K562 (cell line): ENCODE measurements around the gene NDOR1. TPM values are rescaled to one million over a fixed set of nuclear protein-coding genes. Genes with fewer than 3 reads are reported as not detected.

ENCODE experiments used
- ATAC-seq: fragments of 200-7000 bp; cut with Tn5 transposase; 3 replicates; pipeline ENCODE4 v1.9.1; 2020; ENCODE audit warnings: moderate library complexity
- BruUV-seq: library from RNA; stranded (reverse); fragments of 400-500 nt; replicated peaks from 2 replicates; lab custom pipeline; 2021; lab: Mats Ljungman, UMichigan
- CTCF ChIA-PET: fragments of 300-600 bp; formaldehyde crosslinking; extraction: SDS; loops from one replicate; lab custom pipeline; 2021; ENCODE audit warnings: low intra/inter-chr PET ratio; lab: Yijun Ruan, JAX
- POLR2A ChIA-PET: fragments of 300-600, 350-650 bp; sonication (Branson Sonifier 250); formaldehyde crosslinking; extraction: SDS; loops from one replicate; lab custom pipeline; 2021; ENCODE audit warnings: antibody characterized with exemption, inconsistent platforms; lab: Yijun Ruan, JAX
- DNase-seq, 4 experiments: peaks; one replicate each; pipeline versions ENCODE4 v3.0.0 to v3.0.0-alpha.2; 2011 to 2018; ENCODE audit warnings: low spot score in 3 of 4, mixed read lengths in 3 of 4; ENCODE audit errors: extremely low read depth in 1 of 4
- FAIRE-seq: peaks from 2 replicates; lab custom pipeline; 2011; peaks lifted over from hg19 to GRCh38; lab: Jason Lieb, UNC
- H2AFZ ChIP-seq: 2 replicates; pipeline ENCODE4 v1.6.0; 2011; ENCODE audit warnings: low read depth, low read length, control low read depth, inconsistent platforms
- H3K27ac ChIP-seq: fragments of 200-600 bp; 3 replicates; pipeline ENCODE4 v1.8.0; 2011; ENCODE audit warnings: low read depth, mild to moderate bottlenecking, control low read depth, inconsistent platforms, low read length, moderate library complexity, mixed read lengths; ENCODE audit errors: extremely low read depth
- H3K27me3 ChIP-seq, 2 experiments: fragments of 300-600 bp in 1 of 2; 2 replicates in 1 of 2; 3 replicates in 1 of 2; pipeline versions ENCODE4 v1.6.0 to v1.8.0; 2011; ENCODE audit warnings: inconsistent platforms in 2 of 2, low read length in 2 of 2, mild to moderate bottlenecking in 1 of 2, mixed read lengths in 1 of 2, moderate library complexity in 1 of 2; ENCODE audit not compliant: control insufficient read depth in 2 of 2, insufficient read depth in 2 of 2
- H3K36me3 ChIP-seq: fragments of 300-600 bp; 3 replicates; pipeline ENCODE4 v1.8.0; 2011; ENCODE audit warnings: mild to moderate bottlenecking, low read length, inconsistent platforms; ENCODE audit not compliant: control insufficient read depth, insufficient read depth
- H3K4me1 ChIP-seq, 2 experiments: fragments of 200-600 bp in 1 of 2; replicated peaks in 1 of 2; 2 replicates in 1 of 2; 3 replicates in 1 of 2; pipeline versions ENCODE4 v1.5.1 to v1.8.0; 2011; ENCODE audit warnings: inconsistent platforms in 2 of 2, low read length in 2 of 2, mild to moderate bottlenecking in 1 of 2, mixed read lengths in 1 of 2, moderate library complexity in 1 of 2; ENCODE audit not compliant: control insufficient read depth in 2 of 2, insufficient read depth in 2 of 2
- H3K4me2 ChIP-seq: 2 replicates; pipeline ENCODE4 v1.6.1; 2011; ENCODE audit warnings: low read length, control low read depth, inconsistent platforms, mixed read lengths; ENCODE audit not compliant: insufficient read depth
- H3K4me3 ChIP-seq: fragments of 200-600 bp; sonication (generic), shearing (Covaris generic); 2 replicates; pipeline ENCODE4 v1.5.1; 2016; ENCODE audit warnings: control low read depth, inconsistent platforms
- H3K79me2 ChIP-seq: fragments of 200-600 bp; 3 replicates; pipeline ENCODE4 v1.8.0; 2011; ENCODE audit warnings: low read length, inconsistent platforms; ENCODE audit not compliant: control insufficient read depth, insufficient read depth
- H3K9ac ChIP-seq, 2 experiments: 2 replicates each; pipeline versions ENCODE4 v1.6.0 to v1.6.1; 2011; ENCODE audit warnings: low read depth in 2 of 2, low read length in 2 of 2, control low read depth in 1 of 2, inconsistent platforms in 1 of 2, mild to moderate bottlenecking in 1 of 2, mixed read lengths in 1 of 2; ENCODE audit not compliant: insufficient read depth in 1 of 2
- H3K9me1 ChIP-seq: one replicate; pipeline ENCODE4 v1.6.0; 2011; ENCODE audit warnings: inconsistent platforms, mild to moderate bottlenecking, low read length, moderate library complexity; ENCODE audit not compliant: control insufficient read depth, insufficient read depth
- H3K9me3 ChIP-seq: replicated peaks from 2 replicates; pipeline ENCODE4 v1.5.1; 2011; ENCODE audit warnings: low read depth, low read length, inconsistent platforms; ENCODE audit not compliant: control insufficient read depth, insufficient read depth
- H4K20me1 ChIP-seq: replicated peaks from 2 replicates; pipeline ENCODE4 v1.6.1; 2011; ENCODE audit warnings: low read length, inconsistent platforms, mixed read lengths; ENCODE audit not compliant: control insufficient read depth, insufficient read depth
- GATA2 ChIP-seq: sonication (generic); formaldehyde crosslinking; IDR thresholded peaks from 2 replicates; pipeline ENCODE4 v1.4.0; 2020; ENCODE audit warnings: mild to moderate bottlenecking, missing genetic modification reagents
- MTA2 ChIP-seq: fragments of 450-650 bp; IDR thresholded peaks from 2 replicates; pipeline ENCODE4 v1.6.1; 2016; ENCODE audit warnings: low read depth
- POLR3G ChIP-seq: IDR thresholded peaks from 2 replicates; pipeline ENCODE4 v1.6.1; 2011; ENCODE audit not compliant: insufficient read length, insufficient replicate concordance; ENCODE audit errors: extremely low read depth
- WGBS: fragments of 100-300 bp; shearing (Covaris generic); methylation state at CpG from one replicate; pipeline ENCODE4 v1.1.6; 2016; ENCODE audit warnings: low coverage, mixed read lengths; ENCODE audit not compliant: insufficient coverage; ENCODE audit errors: missing lambda C conversion rate; 5-methylcytosine and 5-hydroxymethylcytosine counted together
- in situ Hi-C: fragments of 300-500 bp; cut with MboI; formaldehyde crosslinking; loops from 4 replicates; pipeline ENCODE4 v1.15.0; 2018; ENCODE audit warnings: inconsistent platforms, mixed read lengths
- intact Hi-C: fragments of 100-400 bp; cut with micrococcal nuclease; formaldehyde crosslinking; loops from 2 replicates; pipeline ENCODE4 v1.14.2; 2022
- polyA plus RNA-seq, 8 experiments: library from polyadenylated mRNA; depleted of rRNA in 4 of 8; stranded (reverse) in 5 of 8; unstranded in 3 of 8; fragments of >200 nt; fragmentation: Nextera tagmentation in 2 of 8; fragmentation: Illumina TruSeq in 1 of 8; extraction: Ambion mirVana in 2 of 8; extraction: Trizol in 1 of 8; gene quantifications; 2 replicates each; pipeline versions ENCODE4 v1.2.1 to v1.2.3, GENCODE V29; 2011 to 2014; ENCODE audit warnings: inconsistent platforms in 1 of 8, missing spikeins in 1 of 8
- total RNA-seq, 7 experiments: library from RNA; depleted of rRNA in 6 of 7; stranded (reverse); fragments of >200 nt in 6 of 7; fragmentation: Illumina TruSeq in 2 of 7; extraction: Trizol in 2 of 7; gene quantifications; 2 replicates each; pipeline versions ENCODE4 v1.2.1 to v1.2.3, GENCODE V29; 2011 to 2021; ENCODE audit warnings: low replicate concordance in 1 of 7
- TF ChIP-seq, protein P1 (sequence below): fragments of 200-800 bp; sonication (Bioruptor generic); IDR thresholded peaks from 2 replicates; pipeline ENCODE4 v1.6.1; 2017; ENCODE audit warnings: missing genetic modification characterization, missing compliant biosample characterization

Gene NDOR1
- total and polyA plus RNA-seq, 9 of the 15 experiments (the other 6 are each of a cell fraction or from before 2014, with no cell fraction given), result 0.06 to 36.9 (median 6.9) TPM

DNA sequence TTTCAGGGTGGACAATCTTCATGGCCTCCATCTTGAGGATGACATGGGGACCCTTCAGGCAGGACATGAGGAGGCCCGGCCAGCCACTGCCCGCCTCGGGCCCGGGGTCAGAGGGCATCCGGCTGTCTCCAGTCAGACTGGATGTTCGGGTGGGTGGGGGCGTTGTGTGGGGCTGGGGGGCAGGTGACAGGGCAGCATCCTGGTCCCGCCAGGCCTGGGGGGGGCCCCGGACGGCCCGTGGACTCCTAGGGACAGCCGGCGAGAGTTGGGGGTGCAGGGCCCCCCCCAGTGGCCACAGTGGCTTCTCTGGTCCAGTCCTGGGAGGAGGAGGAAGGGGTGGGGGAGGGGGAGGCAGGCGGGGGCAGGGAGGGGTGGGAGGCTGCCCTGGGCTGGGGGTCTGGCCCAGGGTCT, 15.6 kb downstream of the NDOR1 start:
- in situ Hi-C loops, result no loop called here
- TF ChIP-seq GATA2 (CRISPR knock-in tag) (no peak), MTA2 (no peak), POLR3G (no peak)
- TF ChIP-seq, protein P1, sequence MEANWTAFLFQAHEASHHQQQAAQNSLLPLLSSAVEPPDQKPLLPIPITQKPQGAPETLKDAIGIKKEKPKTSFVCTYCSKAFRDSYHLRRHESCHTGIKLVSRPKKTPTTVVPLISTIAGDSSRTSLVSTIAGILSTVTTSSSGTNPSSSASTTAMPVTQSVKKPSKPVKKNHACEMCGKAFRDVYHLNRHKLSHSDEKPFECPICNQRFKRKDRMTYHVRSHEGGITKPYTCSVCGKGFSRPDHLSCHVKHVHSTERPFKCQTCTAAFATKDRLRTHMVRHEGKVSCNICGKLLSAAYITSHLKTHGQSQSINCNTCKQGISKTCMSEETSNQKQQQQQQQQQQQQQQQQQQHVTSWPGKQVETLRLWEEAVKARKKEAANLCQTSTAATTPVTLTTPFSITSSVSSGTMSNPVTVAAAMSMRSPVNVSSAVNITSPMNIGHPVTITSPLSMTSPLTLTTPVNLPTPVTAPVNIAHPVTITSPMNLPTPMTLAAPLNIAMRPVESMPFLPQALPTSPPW (CRISPR knock-in tag), result peak; percentile 21; the same call in 1 of the 2 replicates
- Histone ChIP-seq H3K27me3 (no peaks in the 10 kb centered on the region), H3K4me3 (no peak overlapping the region), H2AFZ (no peak overlapping the region), H3K4me2 (no peak overlapping the region), H3K4me1 (peaks cover 34 to 95% of the 10 kb centered on the region in 2 experiments), H3K27ac (no peak overlapping the region), H3K36me3 (peaks cover 11% of the 10 kb centered on the region; the same call in 1 of the 3 replicates), H3K9me3 (no peaks in the 10 kb centered on the region), H3K9me1 (no peaks in the 10 kb centered on the region), H4K20me1 (no peaks in the 10 kb centered on the region), H3K79me2 (peaks cover 18% of the 10 kb centered on the region; the same call in 2 of the 3 replicates), H3K9ac (no peak overlapping the region)
- no peak for DNase-seq
- intact Hi-C loops, result no loop called here
- FAIRE-seq, result no peak
- ChIA-PET POLR2A (interaction anchor here (0.9 to 1.6 kb wide), 4 partner anchors 11 to 33 kb away, joined by 3 to 6 read pairs (median 4); partner anchors contain the start of genes ANAPC2 and SSNA1), CTCF (no interaction called here)
- ATAC-seq, result no peak
- BruUV-seq, result no TSS peak
- WGBS, result no CpG with 5 or more reads among the region's 14 CpGs
